C4-2B (cell line): ENCODE results near the gene CTDSPL.

Experiments
- CTCF ChIP-seq: fragments of 450-650 bp; conservative IDR thresholded peaks from 2 replicates; pipeline ENCODE4 v1.5.1; 2017; ENCODE audit warnings: mild to moderate bottlenecking
- ZFX ChIP-seq: fragments of 450-650 bp; IDR thresholded peaks from 2 replicates; pipeline ENCODE4 v1.6.1; 2017

DNA sequence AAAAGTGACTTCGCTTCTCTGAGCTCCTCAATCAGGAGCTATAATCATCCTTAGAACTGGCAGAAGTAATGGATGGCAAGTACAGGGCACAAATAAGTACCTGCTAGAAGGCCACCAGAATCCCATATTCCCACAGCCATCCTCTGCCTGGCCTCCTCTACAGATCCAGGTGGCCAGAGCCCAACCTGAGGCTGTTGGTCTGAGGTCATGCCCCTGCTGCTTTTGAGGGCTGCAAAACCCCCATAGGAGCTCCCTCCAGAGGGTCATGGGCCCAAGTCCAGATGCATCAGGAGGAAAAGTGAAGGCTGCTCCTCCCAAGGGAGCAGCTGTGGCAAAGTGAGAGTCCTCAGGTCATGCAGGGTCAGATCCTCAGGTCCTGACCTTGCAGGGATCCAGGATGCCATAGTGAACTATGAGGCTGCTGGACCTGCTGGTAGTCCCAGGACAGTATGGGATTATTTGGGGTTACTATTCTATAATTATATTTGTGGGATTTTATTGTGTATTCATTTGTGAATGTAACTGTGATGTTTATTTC, 170.7 kb downstream of the CTDSPL start:
- TF ChIP-seq CTCF (no peak), ZFX (no peak)
